Activated T-helper 1 cell treated with anti-CD3 and anti-CD28 coated beads, Interleukin-2, amount 50 U/mL, for 16 hours (primary cell): ENCODE results near the gene SOX15.
A peak's percentile ranks its signal among the peaks of the same experiment; 100 is the strongest.
"Not testable (repeated sequence)": the region's sequence is repeated elsewhere in the genome, so short reads cannot be mapped to it uniquely, and the experiment has no call there.

Experiments used
- DNase-seq, 2 donors: peaks; one replicate each; pipeline ENCODE4 v3.0.0-alpha.2; 2020; ENCODE audit warnings: low read depth in 1 of 2, low spot score in 1 of 2

Gene SOX15

DNA sequence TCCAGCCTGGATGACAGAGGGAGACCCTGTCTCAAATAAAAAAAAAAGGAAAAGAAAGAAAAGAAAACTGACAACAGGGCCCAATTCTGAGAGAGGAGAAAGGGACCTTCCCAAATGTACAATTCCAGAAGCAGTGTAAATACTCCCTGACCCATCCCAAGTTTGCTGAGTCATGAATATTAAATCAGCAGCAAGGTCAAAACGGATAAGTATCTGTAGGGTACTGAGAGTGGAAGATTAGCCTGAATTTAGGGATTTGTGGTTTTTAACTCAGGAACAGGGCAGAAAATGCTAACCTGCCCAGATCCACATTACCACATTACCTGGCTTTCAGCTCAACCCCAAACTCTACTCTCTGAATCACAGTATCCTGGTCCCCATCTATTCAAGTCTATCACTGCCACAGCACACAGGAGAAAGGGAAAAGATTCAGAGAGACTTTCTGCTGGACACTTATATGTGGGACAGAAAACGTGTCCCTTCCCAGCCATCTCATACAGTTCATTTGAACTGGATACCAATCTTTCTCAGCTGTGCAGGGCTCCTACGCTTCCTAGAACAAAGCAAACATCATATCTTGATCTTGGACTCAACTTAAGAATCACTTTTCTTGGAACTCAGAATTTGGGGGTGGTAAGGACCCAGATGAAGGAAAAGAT lies 21.9 kb upstream of the SOX15 start:
- no peak for DNase-seq

GRCh38 chr17:7610641-7611040 lies 20.7 kb upstream of the SOX15 start:
- DNase-seq = no peak

- DNase-seq = no peak
Measured at GRCh38 chr17:7606280-7606679, 16.4 kb upstream of the SOX15 start.

DNA sequence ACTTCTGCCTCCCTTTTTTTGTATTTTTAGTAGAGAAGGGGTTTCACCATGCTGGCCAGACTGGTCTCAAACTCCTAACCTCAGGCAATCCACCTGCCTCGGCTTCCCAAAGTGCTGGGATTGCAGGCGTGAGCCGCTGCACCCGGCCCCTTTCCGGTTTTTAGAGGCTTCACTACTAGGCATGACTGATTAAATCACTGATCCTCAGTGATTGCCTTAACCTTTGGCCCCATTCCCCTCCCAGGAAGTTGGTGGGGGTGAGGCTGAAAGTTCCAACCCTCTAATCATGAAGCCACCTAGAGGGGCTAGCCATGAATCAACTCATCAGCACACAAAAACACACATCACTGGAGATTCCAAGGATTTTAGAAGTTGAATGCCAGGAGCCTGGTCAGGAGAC lies 7.7 kb upstream of the SOX15 start:
- DNase-seq = not testable (repeated sequence)

DNA sequence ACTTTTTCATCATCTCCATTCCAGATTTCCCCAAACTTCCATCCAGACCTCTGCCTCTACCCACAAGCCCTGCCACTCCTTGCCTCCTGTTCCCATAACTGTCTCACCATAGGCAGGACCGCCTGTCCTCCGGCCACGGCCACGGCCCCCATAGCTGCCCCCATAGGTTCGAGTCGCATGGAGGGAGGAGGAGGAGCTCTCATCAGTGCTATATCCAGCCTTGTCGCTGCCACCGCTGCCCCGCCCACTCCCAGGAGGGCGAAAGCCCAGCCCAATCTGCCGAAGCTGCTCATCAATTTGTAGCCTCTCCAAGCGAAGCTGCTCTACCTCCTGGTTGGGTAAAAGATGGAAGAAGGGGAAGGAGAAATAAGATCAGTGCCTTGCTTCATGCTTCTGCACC lies 3.4 kb upstream of the SOX15 start:
- no peak for DNase-seq

DNA sequence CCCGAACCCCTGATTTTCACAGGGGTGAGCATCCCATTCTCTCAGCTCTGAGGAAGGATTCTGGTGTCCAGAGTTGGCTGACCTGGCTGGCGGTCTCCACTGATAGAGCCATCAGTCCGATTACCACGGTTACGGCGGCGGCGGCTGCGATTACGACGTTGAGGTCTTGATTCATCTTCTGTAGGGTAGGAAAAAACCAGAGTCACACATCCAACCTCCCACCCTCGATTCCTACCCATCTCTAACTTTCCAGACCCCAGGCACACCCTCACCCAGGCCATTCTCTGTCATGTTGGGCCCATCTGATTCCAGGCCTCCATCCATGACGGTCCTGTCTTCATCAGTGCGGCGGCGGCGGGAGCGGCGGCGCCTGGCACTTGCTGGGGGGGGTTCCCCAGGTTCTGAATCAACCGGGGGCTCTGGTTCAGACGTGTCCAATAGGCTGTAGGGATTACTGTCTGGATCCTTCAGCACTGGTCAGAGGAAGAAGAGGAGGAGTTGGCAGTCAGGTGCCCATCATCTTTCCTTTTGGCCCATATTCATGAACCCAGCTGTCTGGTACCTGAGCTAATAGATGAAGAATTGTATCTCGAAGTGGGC lies 2.6 kb upstream of the SOX15 start:
- no peak for DNase-seq

DNA sequence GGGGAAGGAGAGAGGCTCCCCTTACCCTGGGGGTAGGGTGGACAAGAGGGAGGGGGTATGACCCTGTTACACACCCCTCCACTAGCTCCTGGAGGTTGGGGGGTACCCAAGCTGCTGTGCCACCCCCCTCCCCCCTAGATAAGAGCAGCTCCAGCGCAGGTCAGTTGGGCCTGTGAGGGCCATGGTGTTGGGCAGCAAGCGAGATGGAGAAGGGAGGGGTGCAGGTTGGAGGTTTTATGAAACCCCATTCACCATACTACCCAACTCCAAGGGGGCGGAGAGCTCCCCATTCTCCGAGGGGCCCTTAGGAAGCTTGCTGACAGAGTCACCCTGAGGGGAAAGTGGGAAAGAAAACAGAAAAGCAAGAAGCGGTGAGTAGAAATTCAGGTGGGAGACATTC lies 1.7 kb upstream of the SOX15 start:
- no peak for DNase-seq

- DNase-seq = no peak
Measured at GRCh38 chr17:7590743-7591142, 849 bp upstream of the SOX15 start.

- DNase-seq = no peak
Measured at GRCh38 chr17:7589204-7589868, 558 bp downstream of the SOX15 start.

DNA sequence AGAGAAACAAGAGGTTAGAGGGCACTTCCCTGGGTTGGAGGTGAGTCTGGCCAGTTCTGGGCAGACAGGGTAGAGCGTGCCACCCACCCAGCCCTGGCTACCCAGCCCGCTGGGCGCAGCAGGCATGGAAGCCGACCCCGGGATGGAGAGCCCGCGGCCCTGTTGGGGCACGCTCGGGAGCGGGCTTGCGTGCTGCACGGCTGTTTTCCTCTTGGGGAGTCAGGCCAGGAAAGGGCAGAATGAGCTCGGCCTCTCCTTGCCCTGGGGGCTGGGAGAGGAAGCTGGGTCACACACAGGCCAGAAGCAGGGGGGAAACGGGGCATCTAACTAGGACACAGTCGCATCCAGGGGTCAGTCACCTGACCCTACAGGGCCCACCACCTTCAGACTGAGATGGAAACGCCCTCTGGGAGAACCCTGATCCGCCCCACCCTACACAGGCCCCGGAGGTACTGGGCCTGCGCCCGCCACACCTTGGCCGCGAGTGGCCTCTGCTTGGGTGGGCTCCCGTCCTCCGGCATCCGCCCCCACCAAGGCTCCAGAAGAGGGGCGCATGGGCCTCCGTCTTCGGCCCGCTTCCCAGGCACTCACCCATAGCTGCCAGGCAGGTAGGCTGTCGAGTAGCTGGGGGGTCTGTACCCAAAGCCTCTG lies 1.2 kb downstream of the SOX15 start:
- DNase-seq = no peak

GRCh38 chr17:7587420-7588151 lies 2.3 kb downstream of the SOX15 start:
- DNase-seq = no peak

DNA sequence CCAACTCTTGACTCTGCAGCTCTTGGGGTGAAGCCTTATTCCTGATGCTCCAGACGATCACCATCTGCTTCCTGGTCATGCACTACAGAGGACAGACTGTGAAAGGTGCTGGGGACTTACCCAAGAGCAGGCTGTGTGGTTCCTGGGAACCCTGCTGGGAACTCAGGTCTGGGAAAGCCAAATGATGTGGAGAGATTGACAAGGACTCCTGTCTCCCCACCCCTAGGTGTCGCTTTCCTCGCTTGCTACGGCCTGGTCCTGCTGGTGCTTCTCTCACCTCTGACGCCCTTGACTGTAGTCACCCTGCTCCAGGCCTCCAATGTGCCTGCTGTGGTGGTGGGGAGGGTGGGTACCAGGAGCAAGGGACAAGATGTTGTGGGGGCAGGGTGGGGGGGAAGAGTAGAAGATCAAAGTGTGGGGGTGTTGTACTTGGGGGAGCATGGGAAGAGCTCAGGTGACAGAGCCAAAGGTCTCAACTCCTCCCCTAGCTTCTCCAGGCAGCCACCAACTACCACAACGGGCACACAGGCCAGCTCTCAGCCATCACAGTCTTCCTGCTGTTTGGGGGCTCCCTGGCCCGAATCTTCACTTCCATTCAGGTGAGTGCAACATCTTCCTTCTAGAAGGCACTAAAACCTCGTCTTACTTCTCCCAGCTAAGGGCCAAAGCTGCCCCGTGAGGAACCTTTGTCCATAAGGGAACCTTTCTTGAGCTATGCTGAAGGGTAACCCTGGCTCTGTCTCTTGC lies 3.0 kb downstream of the SOX15 start:
- DNase-seq = no peak

DNA sequence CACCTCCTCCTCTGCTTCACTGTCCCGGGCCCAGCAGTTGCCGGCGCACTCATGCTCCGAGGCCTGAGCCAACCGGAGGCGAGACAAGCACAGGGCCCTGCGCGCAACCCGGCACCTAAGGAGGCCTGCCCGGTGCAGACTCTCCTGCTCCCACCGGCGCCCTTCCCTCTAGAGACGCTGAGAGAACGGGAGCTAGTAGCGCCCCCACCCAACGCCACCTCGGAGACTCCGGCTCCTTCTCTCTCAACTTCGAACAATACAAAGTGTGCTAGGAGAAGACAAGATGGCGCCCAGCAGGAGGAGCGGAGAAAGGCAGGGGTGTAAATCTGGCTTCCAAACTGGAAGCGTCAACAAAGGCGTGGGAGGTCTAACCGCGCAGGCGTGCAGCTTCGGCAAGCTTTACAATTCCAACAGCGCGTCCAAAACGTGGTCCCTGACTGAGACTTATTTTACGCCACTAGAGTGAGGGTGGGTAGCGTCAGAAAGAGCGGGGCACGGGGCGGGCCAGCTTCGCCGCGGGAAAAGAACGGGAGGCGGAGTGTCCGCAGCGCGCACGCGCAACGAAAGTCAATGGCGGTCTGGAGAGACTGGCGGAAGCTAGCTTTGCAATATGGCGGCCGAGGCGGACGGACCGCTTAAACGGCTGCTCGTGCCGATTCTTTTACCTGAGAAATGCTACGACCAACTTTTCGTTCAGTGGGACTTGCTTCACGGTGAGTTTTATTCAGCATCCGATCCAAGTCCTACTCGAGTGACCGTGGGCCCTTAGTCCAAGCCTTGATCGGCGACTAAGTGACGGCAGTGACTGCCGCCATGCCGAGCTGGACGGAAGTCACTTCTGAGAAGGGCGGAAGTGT lies 6.4 kb downstream of the SOX15 start, which contains the start of gene MPDU1:
Gene MPDU1, plus strand, starts transcription at position 600 of the 857 bp plus-strand sequence. Its CDS starts 11 bp downstream, at position 611.
- peak; percentile 87 to 91 for DNase-seq

- no peak for DNase-seq
Measured at GRCh38 chr17:7582396-7583252, 7.3 kb downstream of the SOX15 start.

- DNase-seq = no peak
Measured at GRCh38 chr17:7580604-7581575, 9.0 kb downstream of the SOX15 start.

DNA sequence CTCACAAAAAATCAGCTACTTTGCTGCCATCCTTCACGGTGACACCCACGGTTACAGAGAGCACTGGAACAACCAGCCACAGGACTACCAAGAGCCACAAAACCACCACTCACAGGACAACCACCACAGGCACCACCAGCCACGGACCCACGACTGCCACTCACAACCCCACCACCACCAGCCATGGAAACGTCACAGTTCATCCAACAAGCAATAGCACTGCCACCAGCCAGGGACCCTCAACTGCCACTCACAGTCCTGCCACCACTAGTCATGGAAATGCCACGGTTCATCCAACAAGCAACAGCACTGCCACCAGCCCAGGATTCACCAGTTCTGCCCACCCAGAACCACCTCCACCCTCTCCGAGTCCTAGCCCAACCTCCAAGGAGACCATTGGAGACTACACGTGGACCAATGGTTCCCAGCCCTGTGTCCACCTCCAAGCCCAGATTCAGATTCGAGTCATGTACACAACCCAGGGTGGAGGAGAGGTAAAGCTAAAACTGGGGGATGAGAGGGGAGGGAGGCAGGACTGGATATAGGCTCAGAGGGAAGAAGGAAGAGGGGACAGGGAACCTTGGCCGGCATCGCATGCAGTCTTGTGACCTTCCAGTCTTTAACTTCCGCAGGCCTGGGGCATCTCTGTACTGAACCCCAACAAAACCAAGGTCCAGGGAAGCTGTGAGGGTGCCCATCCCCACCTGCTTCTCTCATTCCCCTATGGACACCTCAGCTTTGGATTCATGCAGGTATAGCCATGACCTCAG lies 9.9 kb downstream of the SOX15 start:
- no peak for DNase-seq
